Endometrial microvascular endothelial cells (primary cell): ENCODE measurements around the gene CCDC141. TPM values are rescaled to one million over a fixed set of nuclear protein-coding genes. Genes with fewer than 3 reads are reported as not detected.
"Not testable (repeated sequence)": the region's sequence is repeated elsewhere in the genome, so short reads cannot be mapped to it uniquely, and the experiment has no call there.

Experiments used
- in situ Hi-C: cut with HindIII; loops from 2 replicates; pipeline ENCODE4 v1.10.0; 2017; ENCODE audit warnings: low sequenced_read_pairs, low pct_unique_long_range_greater_than_20kb; ENCODE audit errors: inconsistent ontology term
- total RNA-seq: library from RNA; depleted of rRNA; stranded (reverse); fragments of >200 nt; gene quantifications from one replicate; pipeline ENCODE4 v1.2.3, GENCODE V29; 2015; ENCODE audit errors: inconsistent ontology term

CCDC141 gene
- total RNA-seq, 1 donor from 2014 or later, result not detected

- in situ Hi-C loops, result no loop called here
Observed at GRCh38 chr2:178990533-178991241, 59.2 kb downstream of the CCDC141 start.

- in situ Hi-C loops, result not testable (repeated sequence)
Observed at GRCh38 chr2:178989424-178989823, 60.5 kb downstream of the CCDC141 start.

GRCh38 chr2:178982652-178983051 lies 67.3 kb downstream of the CCDC141 start:
- in situ Hi-C loops, result not testable (repeated sequence)

- in situ Hi-C loops, result no loop called here
Observed at GRCh38 chr2:178980815-178981214, 69.1 kb downstream of the CCDC141 start.

GRCh38 chr2:178978667-178979066 lies 71.3 kb downstream of the CCDC141 start:
- in situ Hi-C loops, result no loop called here

- in situ Hi-C loops, result no loop called here
Observed at GRCh38 chr2:178976351-178976750, 73.6 kb downstream of the CCDC141 start.

- in situ Hi-C loops, result no loop called here
Observed at GRCh38 chr2:178962805-178963433, 87.0 kb downstream of the CCDC141 start.

- in situ Hi-C loops, result no loop called here
Observed at GRCh38 chr2:178962152-178962551, 87.8 kb downstream of the CCDC141 start.

GRCh38 chr2:178954049-178954448 lies 95.9 kb downstream of the CCDC141 start:
- in situ Hi-C loops, result no loop called here

- in situ Hi-C loops, result no loop called here
Observed at GRCh38 chr2:178951266-178952006, 98.5 kb downstream of the CCDC141 start.

GRCh38 chr2:178949584-178949983 lies 100.4 kb downstream of the CCDC141 start:
- in situ Hi-C loops, result no loop called here

GRCh38 chr2:178949151-178949550 lies 100.8 kb downstream of the CCDC141 start:
- in situ Hi-C loops, result no loop called here

- in situ Hi-C loops, result no loop called here
Observed at GRCh38 chr2:178947006-178947405, 102.9 kb downstream of the CCDC141 start.

- in situ Hi-C loops, result no loop called here
Observed at GRCh38 chr2:178946494-178946893, 103.4 kb downstream of the CCDC141 start.

- in situ Hi-C loops, result no loop called here
Observed at GRCh38 chr2:178943745-178944144, 106.2 kb downstream of the CCDC141 start.

- in situ Hi-C loops, result no loop called here
Observed at GRCh38 chr2:178934571-178934970, 115.4 kb downstream of the CCDC141 start.

- in situ Hi-C loops, result no loop called here
Observed at GRCh38 chr2:178933493-178933892, 116.4 kb downstream of the CCDC141 start.

- in situ Hi-C loops, result no loop called here
Observed at GRCh38 chr2:178928077-178928476, 121.9 kb downstream of the CCDC141 start.

- in situ Hi-C loops, result no loop called here
Observed at GRCh38 chr2:178927173-178927572, 122.8 kb downstream of the CCDC141 start.

GRCh38 chr2:178924817-178925216 lies 125.1 kb downstream of the CCDC141 start:
- in situ Hi-C loops, result loop anchor here (25.0 kb wide), 1 partner anchor 113 kb away; the partner anchor contains the start of gene TTN
